ENCODE measurements around the gene ANKS3. TPM values are rescaled to one million over a fixed set of nuclear protein-coding genes. Genes with fewer than 3 reads are reported as not detected.

The ANKS3 gene
- total RNA-seq: 10 to 100 TPM in 1 of 2 experiments, 1 to 10 TPM in 1; 10.0 to 10.2 TPM

GRCh38 chr16:4734063-4734729, at the start of gene ANKS3, which contains the start of gene DNAAF8:
TSS of gene ANKS3 (minus strand) at chr16:4734271. CDS start at chr16:4730149, 4,122 bp downstream.
TSS of gene DNAAF8 (plus strand) at chr16:4734537. CDS start at chr16:4736515, 1,978 bp downstream.
- H3K36me3 Mint-ChIP-seq (ENCODE audit: low read depth): no peaks in the 10 kb centered on the region
- no peaks in the 10 kb centered on the region for H3K9me3 Mint-ChIP-seq
- ChIA-PET CTCF (interaction anchor here (0.5 to 2.3 kb wide), 17 partner anchors 10 to 1703 kb away, joined by 3 to 12 read pairs (median 4); partner anchors contain the start of genes GLYR1, MGRN1, NUDT16L1 and ROGDI), POLR2A (interaction anchor here (1.0 to 2.4 kb wide), 21 partner anchors 10 to 481 kb away, joined by 3 to 24 read pairs (median 6); partner anchors contain the start of genes CDIP1, CORO7, GLYR1 and NAGPA)
- peak within 1 kb of the TSS; percentile 78 for H3K27ac Mint-ChIP-seq
- peak within 1 kb of the TSS; percentile 78 for H3K4me3 Mint-ChIP-seq
- peak; percentile 81 for DNase-seq
- H3K27me3 Mint-ChIP-seq: no peaks in the 10 kb centered on the region
- H3K4me1 Mint-ChIP-seq: peaks cover 24% of the 10 kb centered on the region

GRCh38 chr16:4783251-4783950, 49.3 kb upstream of the ANKS3 start:
- H3K36me3 Mint-ChIP-seq (ENCODE audit: low read depth): no peaks in the 10 kb centered on the region
- H3K4me3 Mint-ChIP-seq: no peak overlapping the region
- POLR2A ChIA-PET: no interaction called here
- H3K27ac Mint-ChIP-seq: no peak overlapping the region
- no peaks in the 10 kb centered on the region for H3K9me3 Mint-ChIP-seq
- H3K4me1 Mint-ChIP-seq: no peaks in the 10 kb centered on the region
- no peak for DNase-seq
- no peaks in the 10 kb centered on the region for H3K27me3 Mint-ChIP-seq
- CTCF ChIA-PET: no interaction called here

- Mint-ChIP-seq H3K9me3 (no peaks in the 10 kb centered on the region), H3K4me1 (no peaks in the 10 kb centered on the region), H3K36me3 (ENCODE audit: low read depth) (no peaks in the 10 kb centered on the region), H3K27me3 (no peaks in the 10 kb centered on the region), H3K4me3 (no peak overlapping the region), H3K27ac (no peak overlapping the region)
- POLR2A ChIA-PET: no interaction called here
- DNase-seq: no peak
- CTCF ChIA-PET: no interaction called here
These were observed 46.2 kb upstream of the ANKS3 start for GRCh38 chr16:4780235-4780634.

GRCh38 chr16:4778050-4778392, 44.0 kb upstream of the ANKS3 start:
- no peaks in the 10 kb centered on the region for H3K4me1 Mint-ChIP-seq
- DNase-seq: no peak
- no peak overlapping the region for H3K27ac Mint-ChIP-seq
- no peaks in the 10 kb centered on the region for H3K9me3 Mint-ChIP-seq
- no peaks in the 10 kb centered on the region for H3K36me3 Mint-ChIP-seq (ENCODE audit: low read depth)
- no peaks in the 10 kb centered on the region for H3K27me3 Mint-ChIP-seq
- H3K4me3 Mint-ChIP-seq: no peak overlapping the region
- POLR2A ChIA-PET: no interaction called here
- CTCF ChIA-PET: no interaction called here

- ChIA-PET POLR2A (interaction anchor here (1.0 kb wide), 1 partner anchor 9 kb away, joined by 4 read pairs; no protein-coding TSS in a partner anchor), CTCF (interaction anchor here (0.5 kb wide), 1 partner anchor 300 kb away, joined by 4 read pairs; no protein-coding TSS in a partner anchor)
- Mint-ChIP-seq H3K36me3 (ENCODE audit: low read depth) (no peaks in the 10 kb centered on the region), H3K4me1 (no peaks in the 10 kb centered on the region), H3K27me3 (no peaks in the 10 kb centered on the region), H3K27ac (no peak overlapping the region), H3K4me3 (no peak overlapping the region), H3K9me3 (no peaks in the 10 kb centered on the region)
- DNase-seq: no peak
These were observed 43.4 kb upstream of the ANKS3 start for GRCh38 chr16:4777339-4778049.

- no peak overlapping the region for H3K27ac Mint-ChIP-seq
- no peaks in the 10 kb centered on the region for H3K36me3 Mint-ChIP-seq (ENCODE audit: low read depth)
- ChIA-PET CTCF (no interaction called here), POLR2A (no interaction called here)
- no peaks in the 10 kb centered on the region for H3K27me3 Mint-ChIP-seq
- no peak for DNase-seq
- no peak overlapping the region for H3K4me3 Mint-ChIP-seq
- no peaks in the 10 kb centered on the region for H3K4me1 Mint-ChIP-seq
- H3K9me3 Mint-ChIP-seq: no peaks in the 10 kb centered on the region
These were observed 42.2 kb upstream of the ANKS3 start for GRCh38 chr16:4776141-4776705.

GRCh38 chr16:4775005-4775404, 40.9 kb upstream of the ANKS3 start:
- Mint-ChIP-seq H3K9me3 (no peaks in the 10 kb centered on the region), H3K4me1 (no peaks in the 10 kb centered on the region), H3K4me3 (no peak overlapping the region), H3K27me3 (no peaks in the 10 kb centered on the region), H3K36me3 (ENCODE audit: low read depth) (no peaks in the 10 kb centered on the region), H3K27ac (no peak overlapping the region)
- CTCF ChIA-PET: no interaction called here
- POLR2A ChIA-PET: no interaction called here
- no peak for DNase-seq

GRCh38 chr16:4772351-4772750, 38.3 kb upstream of the ANKS3 start:
- DNase-seq: no peak
- Mint-ChIP-seq H3K27me3 (no peaks in the 10 kb centered on the region), H3K9me3 (no peaks in the 10 kb centered on the region), H3K27ac (no peak overlapping the region), H3K4me3 (no peak overlapping the region), H3K4me1 (peaks cover 20% of the 10 kb centered on the region), H3K36me3 (ENCODE audit: low read depth) (no peaks in the 10 kb centered on the region)
- CTCF ChIA-PET: no interaction called here
- POLR2A ChIA-PET: interaction anchor here (0.9 kb wide), 1 partner anchor 23 kb away, joined by 3 read pairs; the partner anchor contains the start of gene SMIM22

- no peaks in the 10 kb centered on the region for H3K9me3 Mint-ChIP-seq
- peaks cover 2% of the 10 kb centered on the region for H3K36me3 Mint-ChIP-seq (ENCODE audit: low read depth)
- no peak overlapping the region for H3K27ac Mint-ChIP-seq
- no peaks in the 10 kb centered on the region for H3K27me3 Mint-ChIP-seq
- H3K4me1 Mint-ChIP-seq: peaks cover 23% of the 10 kb centered on the region
- POLR2A ChIA-PET: no interaction called here
- H3K4me3 Mint-ChIP-seq: no peak overlapping the region
- DNase-seq: no peak
- CTCF ChIA-PET: no interaction called here
These were observed 37.6 kb upstream of the ANKS3 start for GRCh38 chr16:4771646-4772045.

GRCh38 chr16:4769306-4769638, 35.2 kb upstream of the ANKS3 start:
- Mint-ChIP-seq H3K36me3 (ENCODE audit: low read depth) (peaks cover 5% of the 10 kb centered on the region), H3K4me1 (peaks cover 31% of the 10 kb centered on the region), H3K4me3 (peak overlapping the region; percentile 89), H3K9me3 (no peaks in the 10 kb centered on the region), H3K27ac (no peak overlapping the region), H3K27me3 (no peaks in the 10 kb centered on the region)
- POLR2A ChIA-PET: interaction anchor here (1.3 to 3.8 kb wide), 3 partner anchors 19 to 35 kb away, joined by 3 to 24 read pairs (median 6); partner anchors contain the start of genes ANKS3, DNAAF8 and SEPTIN12
- no peak for DNase-seq
- CTCF ChIA-PET: interaction anchor here (2.2 kb wide), 1 partner anchor 35 kb away, joined by 12 read pairs; the partner anchor contains the start of genes ANKS3 and DNAAF8

- peak; percentile 87 for DNase-seq
- H3K4me1 Mint-ChIP-seq: peaks cover 33% of the 10 kb centered on the region
- H3K4me3 Mint-ChIP-seq: peak overlapping the region; percentile 89
- H3K36me3 Mint-ChIP-seq (ENCODE audit: low read depth): peaks cover 9% of the 10 kb centered on the region
- ChIA-PET POLR2A (interaction anchor here (0.9 to 3.8 kb wide), 7 partner anchors 8 to 94 kb away, joined by 3 to 24 read pairs (median 4); partner anchors contain the start of genes ANKS3, DNAAF8, GLYR1 and SEPTIN12), CTCF (interaction anchor here (0.8 to 2.2 kb wide), 2 partner anchors 34 to 145 kb away, joined by 3 to 12 read pairs; partner anchors contain the start of genes ANKS3, DNAAF8 and MGRN1)
- no peaks in the 10 kb centered on the region for H3K9me3 Mint-ChIP-seq
- H3K27me3 Mint-ChIP-seq: no peaks in the 10 kb centered on the region
- peak overlapping the region; percentile 92 for H3K27ac Mint-ChIP-seq
These were observed 34.7 kb upstream of the ANKS3 start for GRCh38 chr16:4768549-4769305.
